Measurements from ENCODE around the gene ZNF280C. TPM values are rescaled to one million over a fixed set of nuclear protein-coding genes. Genes with fewer than 3 reads are reported as not detected.

ZNF280C gene
- total RNA-seq, 1 donor from 2014 or later = 7.4 TPM

DNA sequence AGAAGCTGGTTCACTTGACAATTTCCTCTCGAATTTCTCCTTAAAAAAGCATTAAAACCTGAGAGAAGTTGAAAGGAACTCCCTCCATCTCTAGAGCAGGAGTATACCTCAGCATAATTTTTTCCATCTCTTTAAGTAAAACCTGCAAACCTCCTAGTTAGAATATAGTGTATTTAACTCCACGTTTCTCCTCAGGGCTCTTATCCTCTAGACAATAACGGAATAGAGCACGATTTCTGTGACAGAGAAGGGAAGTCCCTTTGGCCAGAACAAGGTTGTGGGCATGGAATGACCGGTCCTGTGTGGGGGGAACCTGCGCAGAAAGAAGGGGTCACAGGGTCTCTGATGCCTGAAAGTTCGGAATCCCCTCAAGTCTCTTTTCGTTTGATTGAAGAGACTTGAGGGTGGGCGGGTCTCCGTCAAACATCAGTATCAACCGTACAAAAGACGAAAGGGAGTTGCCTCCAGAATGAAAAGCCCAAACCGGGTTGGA is 697 bp downstream of the ZNF280C start:
- DNase-seq (ENCODE audit: low spot score) = peak; percentile 2
- Mint-ChIP-seq H3K4me1 (ENCODE audit: unreplicated experiment) (no peaks in the 10 kb centered on the region), H3K27me3 (ENCODE audit: unreplicated experiment) (peaks cover 3% of the 10 kb centered on the region), H3K27ac (ENCODE audit: unreplicated experiment) (peak overlapping the region; percentile 57), H3K4me3 (ENCODE audit: unreplicated experiment) (peak overlapping the region; percentile 92), H3K36me3 (ENCODE audit: low read depth, unreplicated experiment) (no peaks in the 10 kb centered on the region), H3K9me3 (ENCODE audit: unreplicated experiment) (no peaks in the 10 kb centered on the region)
- TF ChIP-seq, protein P1, sequence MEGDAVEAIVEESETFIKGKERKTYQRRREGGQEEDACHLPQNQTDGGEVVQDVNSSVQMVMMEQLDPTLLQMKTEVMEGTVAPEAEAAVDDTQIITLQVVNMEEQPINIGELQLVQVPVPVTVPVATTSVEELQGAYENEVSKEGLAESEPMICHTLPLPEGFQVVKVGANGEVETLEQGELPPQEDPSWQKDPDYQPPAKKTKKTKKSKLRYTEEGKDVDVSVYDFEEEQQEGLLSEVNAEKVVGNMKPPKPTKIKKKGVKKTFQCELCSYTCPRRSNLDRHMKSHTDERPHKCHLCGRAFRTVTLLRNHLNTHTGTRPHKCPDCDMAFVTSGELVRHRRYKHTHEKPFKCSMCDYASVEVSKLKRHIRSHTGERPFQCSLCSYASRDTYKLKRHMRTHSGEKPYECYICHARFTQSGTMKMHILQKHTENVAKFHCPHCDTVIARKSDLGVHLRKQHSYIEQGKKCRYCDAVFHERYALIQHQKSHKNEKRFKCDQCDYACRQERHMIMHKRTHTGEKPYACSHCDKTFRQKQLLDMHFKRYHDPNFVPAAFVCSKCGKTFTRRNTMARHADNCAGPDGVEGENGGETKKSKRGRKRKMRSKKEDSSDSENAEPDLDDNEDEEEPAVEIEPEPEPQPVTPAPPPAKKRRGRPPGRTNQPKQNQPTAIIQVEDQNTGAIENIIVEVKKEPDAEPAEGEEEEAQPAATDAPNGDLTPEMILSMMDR (IDR thresholded peaks at IDR 0.05; ENCODE audit: unreplicated experiment) = no peak

DNA sequence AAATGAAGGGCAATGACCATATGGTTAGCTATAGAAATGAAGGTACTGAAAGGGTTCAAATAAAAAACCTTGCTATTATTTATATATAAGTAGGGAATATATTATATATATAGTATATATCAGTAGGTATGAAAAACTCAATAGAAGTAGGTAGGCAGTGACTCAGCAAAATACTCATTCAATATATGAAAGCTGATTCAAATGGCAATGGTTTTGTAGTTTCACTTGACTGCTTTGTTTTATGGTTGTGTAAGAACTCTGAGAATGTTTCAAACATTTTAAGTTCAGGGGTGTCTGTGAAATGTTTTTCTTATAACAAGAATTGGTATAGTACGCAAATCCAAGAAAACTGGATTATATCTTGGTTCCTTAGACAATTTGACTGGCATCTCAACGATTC is 4.1 kb downstream of the ZNF280C start:
- DNase-seq (ENCODE audit: low spot score) = no peak
- Mint-ChIP-seq H3K4me3 (ENCODE audit: unreplicated experiment) (no peak overlapping the region), H3K36me3 (ENCODE audit: low read depth, unreplicated experiment) (no peaks in the 10 kb centered on the region), H3K27me3 (ENCODE audit: unreplicated experiment) (no peaks in the 10 kb centered on the region), H3K27ac (ENCODE audit: unreplicated experiment) (no peak overlapping the region), H3K4me1 (ENCODE audit: unreplicated experiment) (no peaks in the 10 kb centered on the region), H3K9me3 (ENCODE audit: unreplicated experiment) (no peaks in the 10 kb centered on the region)
- TF ChIP-seq, protein P1 (IDR thresholded peaks at IDR 0.05; ENCODE audit: unreplicated experiment) = no peak

DNA sequence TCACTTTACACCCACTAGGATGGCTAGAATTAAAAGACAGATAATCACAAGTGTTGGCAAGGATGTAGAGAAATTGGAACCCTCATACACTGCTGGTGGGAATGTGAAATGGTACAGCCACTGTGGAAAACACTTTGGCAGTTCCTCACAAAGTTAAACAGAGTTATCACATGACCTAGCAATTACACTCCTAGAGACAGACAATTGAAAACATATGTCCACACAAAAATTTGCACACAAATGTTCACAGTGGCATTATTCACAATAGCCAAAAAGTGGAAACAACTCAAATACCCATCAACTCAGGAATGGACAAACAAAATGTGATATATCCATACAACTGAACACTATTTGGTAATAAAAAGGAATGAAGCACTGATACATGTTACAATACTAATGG is 5.7 kb downstream of the ZNF280C start:
- Mint-ChIP-seq H3K36me3 (ENCODE audit: low read depth, unreplicated experiment) (no peaks in the 10 kb centered on the region), H3K4me3 (ENCODE audit: unreplicated experiment) (no peak overlapping the region), H3K9me3 (ENCODE audit: unreplicated experiment) (no peaks in the 10 kb centered on the region), H3K4me1 (ENCODE audit: unreplicated experiment) (no peaks in the 10 kb centered on the region), H3K27me3 (ENCODE audit: unreplicated experiment) (no peaks in the 10 kb centered on the region), H3K27ac (ENCODE audit: unreplicated experiment) (no peak overlapping the region)
- TF ChIP-seq, protein P1 (IDR thresholded peaks at IDR 0.05; ENCODE audit: unreplicated experiment) = no peak
- no peak for DNase-seq (ENCODE audit: low spot score)

DNA sequence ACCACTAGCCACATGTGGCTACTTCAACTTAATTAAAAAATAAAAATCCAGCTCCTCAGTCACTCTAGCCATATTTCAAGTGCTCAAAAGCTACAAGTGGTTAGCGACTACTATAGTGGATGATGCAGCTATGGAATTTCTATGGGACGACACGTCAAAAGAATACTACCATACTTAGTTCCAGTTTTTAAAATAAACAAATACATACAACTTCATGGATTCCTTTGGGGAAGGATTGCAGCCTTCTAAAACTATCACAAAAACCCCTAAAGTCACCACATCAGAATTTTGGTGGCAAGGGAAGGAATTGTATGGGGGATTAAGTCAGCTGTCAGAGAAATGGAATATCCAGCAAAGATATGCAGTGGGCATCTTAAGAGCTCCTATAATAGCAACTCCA is 6.5 kb downstream of the ZNF280C start:
- no peak for DNase-seq (ENCODE audit: low spot score)
- Mint-ChIP-seq H3K27me3 (ENCODE audit: unreplicated experiment) (no peaks in the 10 kb centered on the region), H3K36me3 (ENCODE audit: low read depth, unreplicated experiment) (no peaks in the 10 kb centered on the region), H3K4me1 (ENCODE audit: unreplicated experiment) (no peaks in the 10 kb centered on the region), H3K4me3 (ENCODE audit: unreplicated experiment) (no peak overlapping the region), H3K27ac (ENCODE audit: unreplicated experiment) (no peak overlapping the region), H3K9me3 (ENCODE audit: unreplicated experiment) (no peaks in the 10 kb centered on the region)
- TF ChIP-seq, protein P1 (IDR thresholded peaks at IDR 0.05; ENCODE audit: unreplicated experiment) = no peak

DNA sequence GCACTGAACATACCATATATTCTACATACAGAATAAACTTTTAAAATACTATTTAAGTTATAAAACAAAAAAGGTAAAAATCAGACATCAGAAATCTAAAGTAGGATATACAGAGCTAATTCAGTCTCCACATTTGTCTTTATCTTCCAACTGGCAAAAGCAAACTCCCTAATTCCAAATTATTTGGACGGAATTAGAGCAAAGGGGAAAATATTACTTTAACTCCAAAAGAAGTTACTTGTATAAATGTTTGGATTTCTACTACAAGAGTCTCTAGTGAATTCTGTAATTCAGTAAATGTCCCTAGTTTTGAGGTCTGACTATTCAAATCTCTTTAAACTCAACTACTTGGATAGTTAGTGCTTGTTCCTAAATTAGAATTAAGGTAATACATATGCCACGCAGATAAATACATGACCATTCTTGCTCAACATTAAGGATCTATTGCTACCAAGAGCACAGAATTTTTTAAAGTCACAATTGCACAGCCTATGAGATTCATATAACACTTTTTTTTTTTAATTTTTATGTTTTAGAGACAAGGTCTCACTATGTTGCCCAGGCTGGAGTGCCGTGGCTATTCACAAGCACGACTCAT is 7.3 kb downstream of the ZNF280C start:
- no peaks in the 10 kb centered on the region for H3K36me3 Mint-ChIP-seq (ENCODE audit: low read depth, unreplicated experiment)
- H3K9me3 Mint-ChIP-seq (ENCODE audit: unreplicated experiment) = no peaks in the 10 kb centered on the region
- no peak overlapping the region for H3K27ac Mint-ChIP-seq (ENCODE audit: unreplicated experiment)
- no peak for DNase-seq (ENCODE audit: low spot score)
- TF ChIP-seq, protein P1 (IDR thresholded peaks at IDR 0.05; ENCODE audit: unreplicated experiment) = no peak
- no peak overlapping the region for H3K4me3 Mint-ChIP-seq (ENCODE audit: unreplicated experiment)
- no peaks in the 10 kb centered on the region for H3K27me3 Mint-ChIP-seq (ENCODE audit: unreplicated experiment)
- H3K4me1 Mint-ChIP-seq (ENCODE audit: unreplicated experiment) = no peaks in the 10 kb centered on the region

All from endothelial cell (in vitro differentiated cells).